HCT116 (cell line): ENCODE measurements around the gene HMCES. TPM values are rescaled to one million over a fixed set of nuclear protein-coding genes. Genes with fewer than 3 reads are reported as not detected.

Experiments
- ATAC-seq: fragments of 200-7000 bp; cut with Tn5 transposase; 2 replicates; pipeline ENCODE4 v1.9.1; 2020; ENCODE audit warnings: mild to moderate bottlenecking, moderate library complexity
- BruUV-seq: library from RNA; stranded (reverse); fragments of 400-500 nt; replicated peaks from 2 replicates; lab custom pipeline; 2021; lab: Mats Ljungman, UMichigan
- CTCF ChIA-PET: fragments of 300-600 bp; sonication (Branson Sonifier 250); formaldehyde crosslinking; loops from one replicate; lab custom pipeline; 2021; ENCODE audit warnings: antibody characterized with exemption; lab: Charles Lee
- POLR2A ChIA-PET: fragments of 300-600, 350-600 bp; sonication (Branson Sonifier 250); formaldehyde crosslinking; loops from one replicate; lab custom pipeline; 2021; ENCODE audit warnings: antibody characterized with exemption; lab: Charles Lee
- RAD21 ChIA-PET, 2 experiments: fragments of 300-600 bp; sonication (Branson Sonifier 250); formaldehyde crosslinking; loops; one replicate each; lab custom pipeline; 2023; ENCODE audit warnings: low total read pairs in 2 of 2; ENCODE audit not compliant: uncharacterized antibody in 2 of 2, unreplicated experiment in 2 of 2, low non-redundant PET in 1 of 2; lab: Charles Lee
- DNase-seq: peaks from one replicate; pipeline ENCODE4 v3.0.0-alpha.2; 2010; ENCODE audit warnings: low read depth, low spot score
- H2AFZ ChIP-seq: fragments of 200-600 bp; shearing (Covaris generic), sonication (generic); 2 replicates; pipeline ENCODE4 v1.6.1; 2017; ENCODE audit warnings: low read depth, mixed run types, mixed read lengths, antibody characterized with exemption, low read length; ENCODE audit not compliant: poor library complexity, severe bottlenecking
- H3K27ac ChIP-seq: 2 replicates; pipeline ENCODE4 v1.5.1; 2012; ENCODE audit warnings: low read depth, low read length
- H3K27me3 ChIP-seq: fragments of 200-600 bp; sonication (generic); 2 replicates; pipeline ENCODE4 v1.6.1; 2016; ENCODE audit warnings: mixed run types, low read length, mixed read lengths; ENCODE audit not compliant: insufficient read depth
- H3K36me3 ChIP-seq, 2 experiments: fragments of 200-500 bp in 1 of 2; fragments of 200-600 bp in 1 of 2; sonication (Bioruptor generic) in 1 of 2; sonication (generic) in 1 of 2; 2 replicates each; pipeline versions ENCODE4 v1.5.1 to v1.6.1; 2014 to 2016; ENCODE audit warnings: low read length in 2 of 2, inconsistent platforms in 1 of 2, mixed read lengths in 1 of 2, mixed run types in 1 of 2; ENCODE audit not compliant: insufficient read depth in 2 of 2, control insufficient read depth in 1 of 2
- H3K4me1 ChIP-seq, 2 experiments: fragments of 200-600 bp in 1 of 2; sonication (generic) in 1 of 2; 2 replicates each; pipeline versions ENCODE4 v1.5.1 to v1.6.1; 2012 to 2017; ENCODE audit warnings: low read length in 2 of 2, inconsistent platforms in 1 of 2, mild to moderate bottlenecking in 1 of 2, mixed read lengths in 1 of 2, mixed run types in 1 of 2, moderate library complexity in 1 of 2; ENCODE audit not compliant: insufficient read depth in 2 of 2, control insufficient read depth in 1 of 2
- H3K4me2 ChIP-seq: fragments of 200-600 bp; sonication (generic); 2 replicates; pipeline ENCODE4 v1.6.1; 2017; ENCODE audit warnings: mixed run types, low read length, mixed read lengths
- H3K4me3 ChIP-seq, 2 experiments: fragments of 200-600 bp in 1 of 2; sonication (generic) in 1 of 2; replicated peaks in 1 of 2; 2 replicates each; pipeline ENCODE4 v1.5.1; 2011 to 2016; ENCODE audit warnings: low read length in 2 of 2, control low read depth in 1 of 2, low read depth in 1 of 2, mild to moderate bottlenecking in 1 of 2, mixed read lengths in 1 of 2, mixed run types in 1 of 2
- H3K79me2 ChIP-seq: fragments of 200-600 bp; sonication (generic); 2 replicates; pipeline ENCODE4 v1.6.1; 2017; ENCODE audit warnings: mild to moderate bottlenecking, mixed run types, low read length, moderate library complexity, mixed read lengths; ENCODE audit not compliant: insufficient read depth
- H3K9ac ChIP-seq: fragments of 200-600 bp; sonication (generic); 2 replicates; pipeline ENCODE4 v1.6.1; 2016; ENCODE audit warnings: low read length, mixed read lengths
- H3K9me2 ChIP-seq: fragments of 200-600 bp; sonication (generic), shearing (Covaris generic); 2 replicates; pipeline ENCODE4 v1.6.1; 2017; ENCODE audit warnings: mixed run types, mild to moderate bottlenecking, moderate library complexity; ENCODE audit not compliant: insufficient read depth
- H3K9me3 ChIP-seq, 2 experiments: fragments of 200-500 bp in 1 of 2; fragments of 200-600 bp in 1 of 2; sonication (Bioruptor generic) in 1 of 2; sonication (generic) in 1 of 2; 2 replicates each; pipeline ENCODE4 v1.6.1; 2014 to 2017; ENCODE audit warnings: low read length in 2 of 2, mixed read lengths in 2 of 2, inconsistent platforms in 1 of 2, low read depth in 1 of 2, mild to moderate bottlenecking in 1 of 2, mixed run types in 1 of 2, moderate library complexity in 1 of 2; ENCODE audit not compliant: control insufficient read depth in 1 of 2, insufficient read depth in 1 of 2
- H4K20me1 ChIP-seq: fragments of 200-600 bp; sonication (generic), shearing (Covaris generic); 2 replicates; pipeline ENCODE4 v1.6.1; 2017; ENCODE audit warnings: mixed run types, mild to moderate bottlenecking, moderate library complexity; ENCODE audit not compliant: insufficient read depth
- CTCF ChIP-seq, 3 experiments: fragments of 200-600 bp in 1 of 3; sonication (generic) in 1 of 3; IDR thresholded peaks in 2 of 3; conservative IDR thresholded peaks in 1 of 3; 2 replicates each; pipeline ENCODE4 v1.5.1; 2012 to 2017; ENCODE audit warnings: low read depth in 2 of 3, low read length in 2 of 3, antibody characterized with exemption in 1 of 3, borderline replicate concordance in 1 of 3, control low read depth in 1 of 3, mild to moderate bottlenecking in 1 of 3, mixed read lengths in 1 of 3, mixed run types in 1 of 3, moderate library complexity in 1 of 3; ENCODE audit not compliant: insufficient read depth in 1 of 3
- EGR1 ChIP-seq: IDR thresholded peaks from 2 replicates; pipeline ENCODE4 v1.6.1; 2012; ENCODE audit warnings: low read depth
- EZH2 ChIP-seq: fragments of 200-600 bp; sonication (generic); IDR thresholded peaks from 2 replicates; pipeline ENCODE4 v1.6.1; 2017; ENCODE audit warnings: antibody characterized with exemption, mixed run types
- EZH2phosphoT487 ChIP-seq: fragments of 200-600 bp; IDR thresholded peaks from 2 replicates; pipeline ENCODE4 v1.6.1; 2018; ENCODE audit warnings: antibody characterized with exemption, borderline replicate concordance
- FOSL1 ChIP-seq: IDR thresholded peaks from 2 replicates; pipeline ENCODE4 v1.6.1; 2012; ENCODE audit warnings: low read depth
- JUND ChIP-seq: IDR thresholded peaks from 2 replicates; pipeline ENCODE4 v1.6.1; 2012
- POLR2A ChIP-seq: IDR thresholded peaks from 2 replicates; pipeline ENCODE4 v1.7.0; 2011; ENCODE audit warnings: borderline replicate concordance; ENCODE audit not compliant: insufficient read depth, insufficient read length; ENCODE audit errors: extremely low read depth
- SP1 ChIP-seq: IDR thresholded peaks from 2 replicates; pipeline ENCODE4 v1.6.1; 2012; ENCODE audit warnings: low read depth
- SRF ChIP-seq: IDR thresholded peaks from 2 replicates; pipeline ENCODE4 v1.6.1; 2012; ENCODE audit warnings: low read depth
- TCF7L2 ChIP-seq: IDR thresholded peaks from 2 replicates; pipeline ENCODE4 v1.7.0; 2011; ENCODE audit warnings: borderline replicate concordance, inconsistent platforms; ENCODE audit not compliant: insufficient read depth, insufficient read length; ENCODE audit errors: extremely low read depth
- YY1 ChIP-seq: IDR thresholded peaks from 2 replicates; pipeline ENCODE4 v1.6.1; 2011; ENCODE audit warnings: low read length, low read depth, moderate library complexity, mild to moderate bottlenecking; ENCODE audit not compliant: insufficient replicate concordance; ENCODE audit errors: extremely low read depth
- ZBTB33 ChIP-seq: IDR thresholded peaks from 2 replicates; pipeline ENCODE4 v1.6.1; 2011; ENCODE audit warnings: mild to moderate bottlenecking, low read length, moderate library complexity; ENCODE audit not compliant: insufficient replicate concordance; ENCODE audit errors: extremely low read depth
- intact Hi-C: fragments of 100-400 bp; cut with micrococcal nuclease; formaldehyde crosslinking; loops from 2 replicates; pipeline ENCODE4 v1.10.0; 2022
- total RNA-seq: library from RNA; stranded (reverse); gene quantifications from one replicate; pipeline ENCODE4 v1.2.1, GENCODE V29; 2021; ENCODE audit not compliant: unreplicated experiment

Gene HMCES
- total RNA-seq, 1 experiment from 2014 or later = 78.9 TPM

GRCh38 chr3:129282727-129283327, 4.2 kb downstream of the HMCES start:
- no peak overlapping the region for H3K4me3 ChIP-seq

GRCh38 chr3:129286081-129286480, 7.4 kb downstream of the HMCES start:
- H3K9me2 ChIP-seq = no peaks in the 10 kb centered on the region
- no peak overlapping the region for H3K27ac ChIP-seq
- H3K9ac ChIP-seq = no peak overlapping the region
- H3K4me3 ChIP-seq = no peak overlapping the region
- no peaks in the 10 kb centered on the region for H4K20me1 ChIP-seq
- no peak for ATAC-seq
- H2AFZ ChIP-seq = no peak overlapping the region
- ChIA-PET RAD21 (no interaction called here), POLR2A (no interaction called here), CTCF (no interaction called here)
- no peaks in the 10 kb centered on the region for H3K27me3 ChIP-seq
- no peaks in the 10 kb centered on the region for H3K4me1 ChIP-seq
- peaks cover 14 to 15% of the 10 kb centered on the region in 2 experiments; a peak in 3 of 4 replicates for H3K36me3 ChIP-seq
- no TSS peak for BruUV-seq
- no peaks in the 10 kb centered on the region for H3K9me3 ChIP-seq
- no peak overlapping the region for H3K4me2 ChIP-seq
- no peak for DNase-seq
- intact Hi-C loops = no loop called here
- H3K79me2 ChIP-seq = peaks cover 29% of the 10 kb centered on the region; the same call in 1 of the 2 replicates
- no peak for TF ChIP-seq YY1
- no peak for TF ChIP-seq TCF7L2
- no peak for TF ChIP-seq EGR1
- no peak for TF ChIP-seq POLR2A
- TF ChIP-seq ZBTB33 = no peak
- no peak for TF ChIP-seq EZH2phosphoT487
- TF ChIP-seq FOSL1 = no peak
- TF ChIP-seq SP1 = no peak
- TF ChIP-seq EZH2 = no peak
- TF ChIP-seq CTCF (IDR thresholded peaks at IDR 0.05 in 2 of 3, conservative IDR thresholded peaks at IDR 0.05 in 1 of 3; ENCODE audit: borderline replicate concordance in 1 of 3, insufficient read depth in 1 of 3, low read depth in 2 of 3, low read length in 2 of 3) = no peak
- no peak for TF ChIP-seq JUND

More at GRCh38 chr3:129282727-129283327, 4.2 kb downstream of the HMCES start:
- peaks cover 8 to 15% of the 10 kb centered on the region in 2 experiments for H3K4me1 ChIP-seq
- TF ChIP-seq SRF = no peak
- no peak for TF ChIP-seq FOSL1
- no peak for TF ChIP-seq YY1
- H4K20me1 ChIP-seq = no peaks in the 10 kb centered on the region
- ChIA-PET POLR2A (no interaction called here), RAD21 (no interaction called here), CTCF (no interaction called here)
- DNase-seq (no peak), ATAC-seq (no peak)
- no peak overlapping the region for H2AFZ ChIP-seq
- no peak overlapping the region for H3K4me2 ChIP-seq
- intact Hi-C loops = no loop called here
- H3K36me3 ChIP-seq = peaks cover 0 to 6% of the 10 kb centered on the region in 2 experiments; a peak in 1 of 4 replicates
- BruUV-seq = no TSS peak
- no peak overlapping the region for H3K9ac ChIP-seq
- no peaks in the 10 kb centered on the region for H3K27me3 ChIP-seq
- no peaks in the 10 kb centered on the region for H3K9me2 ChIP-seq
- peaks cover 46% of the 10 kb centered on the region for H3K79me2 ChIP-seq
- H3K27ac ChIP-seq = no peak overlapping the region
- no peaks in the 10 kb centered on the region for H3K9me3 ChIP-seq
